GM23338 (cell line): Measurements from ENCODE around the gene VASN. TPM values are rescaled to one million over a fixed set of nuclear protein-coding genes. Genes with fewer than 3 reads are reported as not detected.

Source experiments
- ATAC-seq: fragments of 200-7000 bp; cut with Tn5 transposase; 3 replicates; pipeline ENCODE4 v1.9.1; 2020
- DNase-seq: peaks from one replicate; pipeline ENCODE4 v3.0.0-alpha.2; 2015; ENCODE audit warnings: low spot score
- H2AFZ ChIP-seq: fragments of 200-600 bp; sonication (generic); 2 replicates; pipeline ENCODE4 v1.8.0; 2016; ENCODE audit warnings: antibody characterized with exemption, mild to moderate bottlenecking, moderate library complexity
- H3F3A ChIP-seq: fragments of 200-600 bp; sonication (generic); replicated peaks from 2 replicates; pipeline ENCODE4 v1.8.0; 2017; ENCODE audit warnings: antibody characterized with exemption, mixed run types, low read depth
- H3K27ac ChIP-seq: fragments of 200-600 bp; sonication (generic); 2 replicates; pipeline ENCODE4 v1.6.1; 2016; ENCODE audit warnings: low read depth
- H3K27me3 ChIP-seq: fragments of 200-600 bp; sonication (generic); 2 replicates; pipeline ENCODE4 v1.8.0; 2016; ENCODE audit warnings: mild to moderate bottlenecking, mixed run types, moderate library complexity; ENCODE audit not compliant: insufficient read depth
- H3K36me3 ChIP-seq: fragments of 200-600 bp; sonication (generic); 2 replicates; pipeline ENCODE4 v1.8.0; 2016; ENCODE audit warnings: mild to moderate bottlenecking; ENCODE audit not compliant: insufficient read depth
- H3K4me1 ChIP-seq: fragments of 200-600 bp; sonication (generic); 2 replicates; pipeline ENCODE4 v1.8.0; 2016; ENCODE audit warnings: mild to moderate bottlenecking, moderate library complexity; ENCODE audit not compliant: insufficient read depth
- H3K4me2 ChIP-seq: fragments of 200-600 bp; sonication (generic); 2 replicates; pipeline ENCODE4 v1.7.1; 2017; ENCODE audit warnings: mixed run types
- H3K4me3 ChIP-seq: fragments of 200-600 bp; sonication (generic); 2 replicates; pipeline ENCODE4 v1.6.1; 2016; ENCODE audit warnings: mixed run types
- H3K79me2 ChIP-seq: fragments of 200-600 bp; sonication (generic); replicated peaks from 2 replicates; pipeline ENCODE4 v1.8.0; 2017; ENCODE audit warnings: mild to moderate bottlenecking; ENCODE audit not compliant: insufficient read depth
- H3K9me2 ChIP-seq: fragments of 200-600 bp; sonication (generic); 2 replicates; pipeline ENCODE4 v1.8.0; 2017; ENCODE audit not compliant: insufficient read depth
- H4K20me1 ChIP-seq: fragments of 200-600 bp; sonication (generic); replicated peaks from 2 replicates; pipeline ENCODE4 v1.8.0; 2017; ENCODE audit warnings: mild to moderate bottlenecking; ENCODE audit not compliant: insufficient read depth
- H3K27ac Mint-ChIP-seq: 2 replicates; pipeline ENCODE4 v1.8.0; 2020; ENCODE audit warnings: inconsistent platforms, mild to moderate bottlenecking, moderate library complexity, mixed read lengths
- H3K27me3 Mint-ChIP-seq: 3 replicates; pipeline ENCODE4 v1.8.0; 2022; ENCODE audit warnings: low read depth, mild to moderate bottlenecking, moderate library complexity, mixed read lengths, inconsistent platforms; ENCODE audit not compliant: insufficient read depth, poor library complexity
- H3K36me3 Mint-ChIP-seq: 3 replicates; pipeline ENCODE4 v1.8.0; 2021; ENCODE audit warnings: low read depth, mild to moderate bottlenecking, inconsistent platforms, moderate library complexity, mixed read lengths
- H3K4me1 Mint-ChIP-seq: 3 replicates; pipeline ENCODE4 v1.8.0; 2020; ENCODE audit warnings: mild to moderate bottlenecking, inconsistent platforms, mixed read lengths
- H3K4me3 Mint-ChIP-seq: 3 replicates; pipeline ENCODE4 v1.8.0; 2021; ENCODE audit warnings: moderate library complexity, mild to moderate bottlenecking, inconsistent platforms, mixed read lengths
- H3K9me3 Mint-ChIP-seq: 3 replicates; pipeline ENCODE4 v1.8.0; 2020; ENCODE audit warnings: moderate library complexity, mild to moderate bottlenecking, inconsistent platforms, mixed read lengths
- CREB1 ChIP-seq: fragments of 250-450 bp; sonication (Bioruptor Pico); IDR thresholded peaks from 2 replicates; pipeline ENCODE4 v1.5.0; 2020; ENCODE audit warnings: low read depth, mild to moderate bottlenecking, moderate library complexity
- CTCF ChIP-seq, 2 experiments: fragments of 200-600 bp in 1 of 2; sonication (generic) in 1 of 2; conservative IDR thresholded peaks; 2 replicates each; pipeline versions ENCODE4 v1.5.1 to v1.6.1; 2016 to 2017; ENCODE audit warnings: antibody characterized with exemption in 2 of 2, low read depth in 2 of 2, mild to moderate bottlenecking in 2 of 2, moderate library complexity in 1 of 2
- ETS1 ChIP-seq: IDR thresholded peaks from 2 replicates; pipeline ENCODE4 v1.6.1; 2016; ENCODE audit warnings: antibody characterized with exemption
- NANOG ChIP-seq: IDR thresholded peaks from 2 replicates; pipeline ENCODE4 v1.6.1; 2016; ENCODE audit warnings: antibody characterized with exemption, borderline replicate concordance
- POLR2AphosphoS5 ChIP-seq: IDR thresholded peaks from 2 replicates; pipeline ENCODE4 v1.6.1; 2016; ENCODE audit warnings: antibody characterized with exemption, low read depth
- REST ChIP-seq: IDR thresholded peaks from one replicate; pipeline ENCODE4 v1.6.1; 2018; ENCODE audit warnings: antibody characterized with exemption; ENCODE audit not compliant: unreplicated experiment
- STAT1 ChIP-seq: IDR thresholded peaks from one replicate; pipeline ENCODE4 v1.6.1; 2016; ENCODE audit warnings: antibody characterized with exemption; ENCODE audit not compliant: unreplicated experiment
- ZNF331 ChIP-seq: fragments of 250-450 bp; sonication (Bioruptor Pico); IDR thresholded peaks from 2 replicates; pipeline ENCODE4 v1.5.0; 2020; ENCODE audit warnings: low read depth, mild to moderate bottlenecking, moderate library complexity
- polyA plus RNA-seq: library from polyadenylated mRNA; unstranded; fragments of >200 nt; fragmentation: Nextera tagmentation; extraction: Ambion mirVana; gene quantifications from 2 replicates; pipeline ENCODE4 v1.2.1, GENCODE V29; 2016
- total RNA-seq: library from RNA; depleted of rRNA; stranded (reverse); fragments of >200 nt; shearing (Covaris generic); gene quantifications from 2 replicates; pipeline ENCODE4 v1.2.3, GENCODE V29; 2014

The VASN gene
- total and polyA plus RNA-seq, 2 experiments from 2014 or later, result 8.0 to 15.5 TPM

- no peak overlapping the region for H3K4me3 Mint-ChIP-seq
Observed at GRCh38 chr16:4352843-4353242, 18.8 kb upstream of the VASN start.

More at GRCh38 chr16:4352843-4353242, 18.8 kb upstream of the VASN start:
- H3F3A ChIP-seq, result peaks cover 14% of the 10 kb centered on the region
- Mint-ChIP-seq H3K9me3 (no peaks in the 10 kb centered on the region; the same call in 1 of the 3 replicates), H3K4me1 (peaks cover 12% of the 10 kb centered on the region; the same call in 2 of the 3 replicates), H3K27ac (no peak overlapping the region), H3K27me3 (peaks cover 15% of the 10 kb centered on the region), H3K36me3 (peaks cover 12% of the 10 kb centered on the region)
- no peak for ATAC-seq
- no peak for DNase-seq
- peaks cover 31% of the 10 kb centered on the region for H3K79me2 ChIP-seq
- TF ChIP-seq STAT1 (no peak), REST (no peak), NANOG (no peak), ZNF331 (CRISPR knock-in tag) (no peak), CTCF (conservative IDR thresholded peaks at IDR 0.05; ENCODE audit: low read depth in 2 of 2) (no peak), CREB1 (CRISPR knock-in tag) (no peak), ETS1 (no peak), POLR2AphosphoS5 (no peak)
- peaks cover 7% of the 10 kb centered on the region for H3K4me1 ChIP-seq
- H3K4me3 ChIP-seq, result no peak overlapping the region
- no peak overlapping the region for H2AFZ ChIP-seq
- no peaks in the 10 kb centered on the region for H3K9me2 ChIP-seq
- no peak overlapping the region for H3K4me2 ChIP-seq
- peaks cover 13% of the 10 kb centered on the region; the same call in 1 of the 2 replicates for H4K20me1 ChIP-seq
- H3K27me3 ChIP-seq, result no peaks in the 10 kb centered on the region
- H3K36me3 ChIP-seq, result no peaks in the 10 kb centered on the region; the same call in 1 of the 2 replicates
- H3K27ac ChIP-seq, result no peak overlapping the region
